ENCODE data around the gene CAMTA1. TPM values are rescaled to one million over a fixed set of nuclear protein-coding genes. Genes with fewer than 3 reads are reported as not detected.

The CAMTA1 gene
- total and polyA plus RNA-seq, 3 experiments from 2014 or later: 60.2 to 79.0 (median 61.7) TPM

- Mint-ChIP-seq H3K27ac (no peak overlapping the region), H3K4me3 (no peak overlapping the region)
- CTCF ChIA-PET: no interaction called here
These were observed 510.7 kb downstream of the CAMTA1 start for GRCh38 chr1:7295946-7296345.

GRCh38 chr1:7296968-7297367, 511.7 kb downstream of the CAMTA1 start:
- ChIA-PET CTCF (no interaction called here), POLR2A (no interaction called here)
- no peak overlapping the region for H3K27ac Mint-ChIP-seq
- H3K36me3 Mint-ChIP-seq: no peaks in the 10 kb centered on the region
- Histone ChIP-seq H3K9me3 (ENCODE audit: low read length) (no peaks in the 10 kb centered on the region), H3K4me1 (ENCODE audit: insufficient read depth, low read length) (no peaks in the 10 kb centered on the region), H3K4me3 (ENCODE audit: low read length) (no peak overlapping the region), H3K27ac (ENCODE audit: low read depth, low read length) (no peak overlapping the region), H3K27me3 (ENCODE audit: insufficient read depth, low read length, poor library complexity, severe bottlenecking) (no peaks in the 10 kb centered on the region), H3K36me3 (ENCODE audit: insufficient read depth, low read length) (no peaks in the 10 kb centered on the region)
- H3K27me3 Mint-ChIP-seq: peaks cover 13 to 29% of the 10 kb centered on the region in 2 donors
- DNase-seq: no peak
- H3K4me3 Mint-ChIP-seq: no peak overlapping the region
- no peaks in the 10 kb centered on the region for H3K4me1 Mint-ChIP-seq
- peaks cover 0 to 2% (median 0%) of the 10 kb centered on the region in 5 donors for H3K9me3 Mint-ChIP-seq

More at GRCh38 chr1:7295946-7296345, 510.7 kb downstream of the CAMTA1 start:
- POLR2A ChIA-PET: no interaction called here
- no peaks in the 10 kb centered on the region for H3K4me1 Mint-ChIP-seq
- Histone ChIP-seq H3K4me1 (ENCODE audit: insufficient read depth, low read length) (no peaks in the 10 kb centered on the region), H3K27me3 (ENCODE audit: insufficient read depth, low read length, poor library complexity, severe bottlenecking) (no peaks in the 10 kb centered on the region), H3K36me3 (ENCODE audit: insufficient read depth, low read length) (no peaks in the 10 kb centered on the region), H3K27ac (ENCODE audit: low read depth, low read length) (no peak overlapping the region), H3K9me3 (ENCODE audit: low read length) (no peaks in the 10 kb centered on the region), H3K4me3 (ENCODE audit: low read length) (no peak overlapping the region)
- DNase-seq: no peak
- H3K9me3 Mint-ChIP-seq: peaks cover 0 to 2% (median 0%) of the 10 kb centered on the region in 5 donors
- peaks cover 13 to 24% of the 10 kb centered on the region in 2 donors for H3K27me3 Mint-ChIP-seq
- no peaks in the 10 kb centered on the region for H3K36me3 Mint-ChIP-seq

- Mint-ChIP-seq H3K4me3 (no peak overlapping the region), H3K27me3 (peaks cover 12 to 34% of the 10 kb centered on the region in 2 donors), H3K36me3 (no peaks in the 10 kb centered on the region), H3K4me1 (no peaks in the 10 kb centered on the region), H3K27ac (no peak overlapping the region), H3K9me3 (peaks cover 0 to 2% (median 0%) of the 10 kb centered on the region in 5 donors)
- CTCF ChIA-PET: no interaction called here
- Histone ChIP-seq H3K27ac (ENCODE audit: low read depth, low read length) (no peak overlapping the region), H3K4me3 (ENCODE audit: low read length) (no peak overlapping the region), H3K27me3 (ENCODE audit: insufficient read depth, low read length, poor library complexity, severe bottlenecking) (no peaks in the 10 kb centered on the region), H3K9me3 (ENCODE audit: low read length) (no peaks in the 10 kb centered on the region), H3K4me1 (ENCODE audit: insufficient read depth, low read length) (no peaks in the 10 kb centered on the region), H3K36me3 (ENCODE audit: insufficient read depth, low read length) (no peaks in the 10 kb centered on the region)
- POLR2A ChIA-PET: no interaction called here
- no peak for DNase-seq
These were observed 512.9 kb downstream of the CAMTA1 start for GRCh38 chr1:7298145-7298544.

GRCh38 chr1:7298749-7299151, 513.5 kb downstream of the CAMTA1 start:
- Mint-ChIP-seq H3K4me1 (no peaks in the 10 kb centered on the region), H3K36me3 (no peaks in the 10 kb centered on the region), H3K9me3 (peaks cover 0 to 2% (median 0%) of the 10 kb centered on the region in 5 donors), H3K27me3 (peaks cover 11 to 33% of the 10 kb centered on the region in 2 donors), H3K4me3 (no peak overlapping the region), H3K27ac (no peak overlapping the region)
- ChIA-PET CTCF (no interaction called here), POLR2A (no interaction called here)
- Histone ChIP-seq H3K27me3 (ENCODE audit: insufficient read depth, low read length, poor library complexity, severe bottlenecking) (no peaks in the 10 kb centered on the region), H3K4me1 (ENCODE audit: insufficient read depth, low read length) (no peaks in the 10 kb centered on the region), H3K27ac (ENCODE audit: low read depth, low read length) (no peak overlapping the region), H3K4me3 (ENCODE audit: low read length) (no peak overlapping the region), H3K36me3 (ENCODE audit: insufficient read depth, low read length) (no peaks in the 10 kb centered on the region), H3K9me3 (ENCODE audit: low read length) (no peaks in the 10 kb centered on the region)
- DNase-seq: no peak

GRCh38 chr1:7299329-7299799, 514.1 kb downstream of the CAMTA1 start:
- no peak overlapping the region for H3K27ac Mint-ChIP-seq
- Histone ChIP-seq H3K4me3 (ENCODE audit: low read length) (no peak overlapping the region), H3K27me3 (ENCODE audit: insufficient read depth, low read length, poor library complexity, severe bottlenecking) (no peaks in the 10 kb centered on the region), H3K9me3 (ENCODE audit: low read length) (no peaks in the 10 kb centered on the region), H3K4me1 (ENCODE audit: insufficient read depth, low read length) (no peaks in the 10 kb centered on the region), H3K36me3 (ENCODE audit: insufficient read depth, low read length) (no peaks in the 10 kb centered on the region), H3K27ac (ENCODE audit: low read depth, low read length) (no peak overlapping the region)
- H3K4me3 Mint-ChIP-seq: no peak overlapping the region
- ChIA-PET CTCF (no interaction called here), POLR2A (no interaction called here)
- H3K4me1 Mint-ChIP-seq: no peaks in the 10 kb centered on the region
- peaks cover 0 to 2% (median 0%) of the 10 kb centered on the region in 5 donors for H3K9me3 Mint-ChIP-seq
- H3K27me3 Mint-ChIP-seq: peaks cover 11 to 33% of the 10 kb centered on the region in 2 donors
- no peak for DNase-seq
- H3K36me3 Mint-ChIP-seq: no peaks in the 10 kb centered on the region

- H3K27ac Mint-ChIP-seq: no peak overlapping the region
- no peak for DNase-seq
- H3K4me1 Mint-ChIP-seq: no peaks in the 10 kb centered on the region
- CTCF ChIA-PET: no interaction called here
- H3K4me3 Mint-ChIP-seq: no peak overlapping the region
- H3K27me3 Mint-ChIP-seq: peaks cover 11 to 30% of the 10 kb centered on the region in 2 donors
- Histone ChIP-seq H3K4me1 (ENCODE audit: insufficient read depth, low read length) (no peaks in the 10 kb centered on the region), H3K27me3 (ENCODE audit: insufficient read depth, low read length, poor library complexity, severe bottlenecking) (no peaks in the 10 kb centered on the region), H3K27ac (ENCODE audit: low read depth, low read length) (no peak overlapping the region), H3K4me3 (ENCODE audit: low read length) (no peak overlapping the region), H3K9me3 (ENCODE audit: low read length) (no peaks in the 10 kb centered on the region), H3K36me3 (ENCODE audit: insufficient read depth, low read length) (no peaks in the 10 kb centered on the region)
- POLR2A ChIA-PET: no interaction called here
- no peaks in the 10 kb centered on the region for H3K9me3 Mint-ChIP-seq
- H3K36me3 Mint-ChIP-seq: no peaks in the 10 kb centered on the region
These were observed 514.7 kb downstream of the CAMTA1 start for GRCh38 chr1:7299994-7300393.

- no peaks in the 10 kb centered on the region for H3K4me1 ChIP-seq (ENCODE audit: insufficient read depth, low read length)
- no peak for DNase-seq
- H3K9me3 Mint-ChIP-seq: peaks cover 0 to 8% (median 3%) of the 10 kb centered on the region in 5 donors
- no peaks in the 10 kb centered on the region for H3K36me3 Mint-ChIP-seq
- peaks cover 11 to 30% of the 10 kb centered on the region in 2 donors for H3K27me3 Mint-ChIP-seq
- no peak overlapping the region for H3K27ac Mint-ChIP-seq
- no peak overlapping the region for H3K4me3 ChIP-seq (ENCODE audit: low read length)
- H3K36me3 ChIP-seq (ENCODE audit: insufficient read depth, low read length): no peaks in the 10 kb centered on the region
- H3K4me1 Mint-ChIP-seq: no peaks in the 10 kb centered on the region
- POLR2A ChIA-PET: no interaction called here
- CTCF ChIA-PET: no interaction called here
- H3K4me3 Mint-ChIP-seq: no peak overlapping the region
- no peaks in the 10 kb centered on the region for H3K9me3 ChIP-seq (ENCODE audit: low read length)
- H3K27ac ChIP-seq (ENCODE audit: low read depth, low read length): no peak overlapping the region
- H3K27me3 ChIP-seq (ENCODE audit: insufficient read depth, low read length, poor library complexity, severe bottlenecking): no peaks in the 10 kb centered on the region
These were observed 515.8 kb downstream of the CAMTA1 start for GRCh38 chr1:7300893-7301663.

- Histone ChIP-seq H3K27me3 (ENCODE audit: insufficient read depth, low read length, poor library complexity, severe bottlenecking) (no peaks in the 10 kb centered on the region), H3K4me1 (ENCODE audit: insufficient read depth, low read length) (no peaks in the 10 kb centered on the region), H3K9me3 (ENCODE audit: low read length) (no peaks in the 10 kb centered on the region), H3K36me3 (ENCODE audit: insufficient read depth, low read length) (no peaks in the 10 kb centered on the region), H3K4me3 (ENCODE audit: low read length) (no peak overlapping the region), H3K27ac (ENCODE audit: low read depth, low read length) (no peak overlapping the region)
- H3K27me3 Mint-ChIP-seq: peaks cover 9 to 33% of the 10 kb centered on the region in 2 donors
- no peaks in the 10 kb centered on the region for H3K4me1 Mint-ChIP-seq
- no peak overlapping the region for H3K4me3 Mint-ChIP-seq
- POLR2A ChIA-PET: no interaction called here
- CTCF ChIA-PET: no interaction called here
- no peaks in the 10 kb centered on the region for H3K36me3 Mint-ChIP-seq
- no peak for DNase-seq
- H3K27ac Mint-ChIP-seq: no peak overlapping the region
- peaks cover 0 to 13% (median 3%) of the 10 kb centered on the region in 5 donors for H3K9me3 Mint-ChIP-seq
These were observed 516.4 kb downstream of the CAMTA1 start for GRCh38 chr1:7301664-7301981.

All from CD8-positive, alpha-beta memory T cell (primary cell).